T-helper 22 cell (primary cell): ENCODE measurements around the gene TDP2.
"Not testable (repeated sequence)": the region's sequence is repeated elsewhere in the genome, so short reads cannot be mapped to it uniquely, and the experiment has no call there.

Source experiments
- DNase-seq: peaks from one replicate; pipeline ENCODE4 v3.0.0-alpha.2; 2020; ENCODE audit warnings: low read depth

TDP2 gene

GRCh38 chr6:24646771-24647170, 19.9 kb downstream of the TDP2 start:
- no peak for DNase-seq

- DNase-seq = no peak
Observed at GRCh38 chr6:24644377-24644776, 22.3 kb downstream of the TDP2 start.

- DNase-seq = no peak
Observed at GRCh38 chr6:24643920-24644319, 22.8 kb downstream of the TDP2 start.

DNA sequence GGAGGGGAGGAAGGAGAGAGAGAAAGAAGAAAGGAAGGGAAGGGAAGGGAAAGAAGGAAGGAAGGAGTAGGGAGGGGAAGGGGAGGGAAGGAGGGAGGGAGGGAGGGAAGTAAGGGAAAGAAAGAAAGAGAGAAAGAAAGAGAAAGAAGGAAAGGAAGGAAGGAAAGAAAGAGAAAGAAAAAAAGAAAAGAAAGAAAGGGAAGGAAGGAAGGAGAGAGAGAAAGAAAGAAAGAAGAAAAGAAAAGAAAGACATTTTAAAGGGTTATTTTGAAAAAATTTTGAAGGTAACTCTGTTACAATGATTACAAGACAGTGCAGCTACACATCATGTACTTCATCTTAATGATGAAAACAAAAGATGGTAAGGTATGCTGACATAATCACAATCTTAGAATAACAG, 24.6 kb downstream of the TDP2 start:
- no peak for DNase-seq

- DNase-seq = not testable (repeated sequence)
Observed at GRCh38 chr6:24640631-24641030, 26.1 kb downstream of the TDP2 start.

- no peak for DNase-seq
Observed at GRCh38 chr6:24640166-24640565, 26.5 kb downstream of the TDP2 start.

DNA sequence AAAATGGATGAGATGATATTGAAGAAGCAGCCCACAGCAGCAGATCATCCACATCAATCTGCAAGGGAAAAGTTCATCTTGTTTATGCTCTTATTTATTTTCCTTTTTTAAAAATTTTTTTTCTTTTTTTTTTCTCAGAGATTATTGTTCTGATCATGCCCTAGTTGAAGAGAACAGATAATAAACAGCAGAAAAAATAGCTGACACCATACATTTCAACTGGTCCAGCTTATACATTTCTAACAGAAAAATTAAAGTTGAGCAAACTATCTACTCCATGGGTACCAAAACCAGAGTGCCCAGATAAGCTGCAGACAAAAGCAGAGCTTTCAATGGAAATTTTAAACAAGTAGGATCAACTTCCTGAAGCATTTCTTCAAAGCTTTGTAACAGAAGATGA, 30.0 kb downstream of the TDP2 start:
- DNase-seq = no peak

DNA sequence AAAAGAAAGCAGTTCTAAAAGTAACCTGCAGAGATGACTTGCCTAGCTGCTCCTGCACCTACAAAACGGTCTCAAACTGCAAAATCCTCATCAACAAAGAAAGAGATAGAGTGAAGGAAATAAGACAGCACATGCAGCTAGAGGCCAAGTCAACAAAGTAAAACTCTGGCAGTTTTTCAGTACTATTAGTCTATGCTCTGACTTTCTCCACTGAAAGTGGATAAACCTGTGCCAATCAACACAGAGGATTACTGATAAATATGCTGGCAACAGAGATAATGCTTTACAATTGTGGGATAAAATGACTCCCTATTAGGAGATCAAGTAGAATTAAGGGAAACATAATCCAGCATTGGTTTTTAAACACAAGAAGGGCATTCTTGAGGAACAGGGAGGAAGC, 34.1 kb downstream of the TDP2 start:
- no peak for DNase-seq

- DNase-seq = no peak
Observed at GRCh38 chr6:24631671-24632070, 35.0 kb downstream of the TDP2 start.

- no peak for DNase-seq
Observed at GRCh38 chr6:24630856-24631505, 35.7 kb downstream of the TDP2 start.

DNA sequence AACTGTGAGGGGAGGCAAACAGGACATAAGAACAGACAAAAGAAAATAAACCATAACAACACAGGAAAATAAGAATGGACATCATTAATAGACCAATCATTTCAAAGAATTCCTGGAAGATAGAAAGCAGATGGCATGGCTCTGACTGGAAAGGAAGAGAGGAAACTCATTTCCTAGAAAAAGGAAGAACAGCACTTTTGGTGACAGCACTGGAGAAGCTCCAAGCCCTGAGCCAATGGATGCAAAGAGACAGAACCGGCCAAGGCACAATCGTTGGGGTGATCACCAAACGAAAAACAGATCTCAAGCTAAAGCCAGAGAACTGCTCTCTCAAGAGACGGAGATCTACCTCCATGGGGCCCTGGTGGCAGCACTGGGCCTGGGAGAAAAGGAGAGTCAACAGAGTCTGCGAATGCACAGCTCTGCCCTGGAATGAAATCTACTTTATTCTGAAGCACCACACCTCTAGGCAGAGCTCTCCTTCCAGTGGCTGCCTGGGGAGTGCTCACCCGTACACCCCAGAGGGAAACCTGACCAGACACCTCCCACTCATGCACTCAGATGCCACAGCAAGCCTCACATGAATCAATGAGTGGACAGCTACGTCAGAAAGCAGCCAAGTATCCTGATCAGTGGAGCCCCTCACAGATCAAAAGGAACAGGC, 44.9 kb downstream of the TDP2 start:
- DNase-seq = no peak

DNA sequence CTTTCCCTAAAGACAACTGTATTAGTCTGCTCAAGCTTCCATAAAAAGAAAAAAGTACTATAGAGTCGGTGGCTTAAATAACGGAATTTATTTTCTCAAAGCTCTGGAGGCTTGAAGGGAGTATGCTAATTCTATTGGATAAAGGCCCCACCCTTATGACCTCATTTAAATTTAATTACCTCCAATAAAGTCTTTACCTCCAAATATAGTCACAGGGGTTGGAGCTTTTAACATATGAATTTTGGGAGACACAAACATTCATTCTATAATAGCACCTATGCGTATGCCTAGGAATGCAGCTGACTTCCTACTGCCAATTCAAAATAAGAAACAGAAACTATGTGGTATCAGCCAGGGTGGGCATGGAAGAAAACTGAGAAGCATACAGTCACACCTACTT, 46.1 kb downstream of the TDP2 start:
- DNase-seq = no peak

DNA sequence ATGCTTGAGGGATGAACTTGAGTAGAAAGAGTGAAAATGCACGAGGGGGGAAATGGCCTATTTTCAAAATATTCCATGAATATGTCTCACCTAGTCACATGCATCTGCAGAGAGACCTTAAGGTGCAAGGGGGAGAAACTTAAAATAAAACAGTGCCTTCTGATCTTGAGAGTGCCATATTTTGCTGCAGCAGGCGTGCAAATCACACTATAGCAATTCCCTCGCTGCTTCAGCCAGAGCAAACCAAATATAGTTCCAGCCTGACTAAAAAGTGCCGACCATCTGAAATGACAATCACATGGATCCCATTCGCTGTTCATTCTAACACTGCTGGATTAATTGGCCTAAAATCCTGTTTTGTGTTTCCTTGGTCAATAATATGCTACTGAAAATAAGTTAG, 47.0 kb downstream of the TDP2 start:
- no peak for DNase-seq

GRCh38 chr6:24614648-24615047, 52.1 kb downstream of the TDP2 start:
- no peak for DNase-seq

DNA sequence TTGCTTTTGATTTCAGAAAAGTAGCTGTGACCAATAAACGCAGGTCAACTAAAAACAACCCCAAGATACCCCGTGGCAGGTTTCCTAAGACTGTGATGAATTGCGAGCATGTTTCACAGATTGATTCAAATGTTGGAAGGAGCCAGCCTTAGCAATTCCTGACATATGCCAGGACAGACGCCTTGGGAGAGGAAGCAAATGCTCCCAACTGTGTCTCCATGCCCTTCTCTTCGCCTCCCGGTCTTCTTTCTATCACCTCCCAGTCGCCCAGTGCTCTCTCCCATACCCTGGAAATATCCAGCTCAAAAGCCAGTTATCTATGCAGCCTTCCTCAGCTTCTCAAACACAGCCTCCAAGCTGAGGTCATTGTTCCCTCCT, 52.7 kb downstream of the TDP2 start:
- DNase-seq = no peak

DNA sequence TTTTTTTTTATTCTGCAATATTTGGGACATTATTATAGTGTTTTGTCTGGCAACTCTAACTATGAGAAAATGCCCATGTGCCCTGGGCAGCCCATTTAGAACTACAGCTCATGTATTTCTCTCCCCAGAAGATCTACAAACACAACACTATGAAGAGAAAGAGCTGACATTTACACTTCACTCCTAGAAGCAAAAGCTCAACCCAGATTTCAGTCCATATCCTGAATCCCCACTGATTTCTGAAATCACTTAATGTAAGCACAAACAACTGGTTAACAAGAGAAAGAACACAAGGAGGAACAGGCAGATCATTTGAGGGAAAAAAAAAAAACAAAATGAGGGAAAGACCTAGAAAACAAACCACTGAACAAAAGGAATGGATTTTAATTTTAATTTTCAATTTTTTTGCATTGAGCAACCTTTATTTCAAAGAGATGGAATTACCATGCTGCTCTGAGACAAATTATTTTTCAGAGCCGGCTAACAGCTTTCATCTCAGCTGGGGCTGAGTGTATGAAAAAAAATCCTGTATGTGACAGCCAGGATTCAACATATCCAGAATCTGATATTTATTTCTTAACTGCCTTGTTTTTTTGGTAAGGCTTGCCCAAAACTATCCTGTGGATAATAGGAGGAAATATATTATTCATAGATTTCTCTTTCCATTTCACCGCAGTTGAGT, 53.2 kb downstream of the TDP2 start:
- no peak for DNase-seq

- no peak for DNase-seq
Observed at GRCh38 chr6:24610672-24611071, 56.0 kb downstream of the TDP2 start.

DNA sequence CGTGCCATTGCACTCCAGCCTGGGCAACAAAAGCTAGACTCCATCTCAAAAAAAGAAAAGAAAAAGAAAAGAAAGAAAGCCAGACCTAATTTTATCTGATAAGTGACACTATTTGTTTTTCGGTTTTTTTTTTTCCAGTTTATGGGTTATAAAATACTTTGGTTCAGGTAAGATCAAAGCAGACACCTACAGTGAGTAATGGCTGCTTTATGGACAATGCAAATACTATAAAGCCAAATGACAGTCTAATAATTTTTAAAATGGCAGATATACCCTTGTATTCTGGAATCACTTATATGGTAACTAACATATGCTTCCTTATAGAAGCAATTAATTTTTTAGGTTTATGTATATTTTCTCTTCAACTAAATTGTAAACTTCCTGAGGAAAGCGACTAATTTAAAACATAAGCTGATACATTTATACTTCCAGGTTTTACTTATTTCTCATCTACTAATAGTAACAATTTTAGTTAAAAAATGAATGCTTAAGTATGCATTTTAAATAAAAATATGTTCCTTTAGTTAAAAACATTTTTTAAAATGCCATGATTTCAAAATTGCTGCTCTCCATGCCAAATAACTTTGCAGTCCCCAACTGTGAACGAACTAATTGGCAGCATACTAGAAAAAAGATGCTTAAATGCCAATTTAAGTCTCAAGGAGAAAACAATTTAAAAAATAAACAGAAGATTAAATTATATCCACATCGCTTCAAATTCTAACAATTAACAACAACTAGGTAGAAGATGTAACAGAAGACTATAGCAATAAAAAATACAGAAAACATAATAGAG, 59.2 kb downstream of the TDP2 start:
- DNase-seq = no peak

GRCh38 chr6:24606200-24606930, 60.3 kb downstream of the TDP2 start:
- no peak for DNase-seq

GRCh38 chr6:24603241-24603640, 63.5 kb downstream of the TDP2 start:
- no peak for DNase-seq

- no peak for DNase-seq
Observed at GRCh38 chr6:24600903-24601302, 65.8 kb downstream of the TDP2 start.
